Measurements from ENCODE around the gene CRK. TPM values are rescaled to one million over a fixed set of nuclear protein-coding genes. Genes with fewer than 3 reads are reported as not detected.

The CRK gene
- total RNA-seq, 1 donor: 149 TPM

DNA sequence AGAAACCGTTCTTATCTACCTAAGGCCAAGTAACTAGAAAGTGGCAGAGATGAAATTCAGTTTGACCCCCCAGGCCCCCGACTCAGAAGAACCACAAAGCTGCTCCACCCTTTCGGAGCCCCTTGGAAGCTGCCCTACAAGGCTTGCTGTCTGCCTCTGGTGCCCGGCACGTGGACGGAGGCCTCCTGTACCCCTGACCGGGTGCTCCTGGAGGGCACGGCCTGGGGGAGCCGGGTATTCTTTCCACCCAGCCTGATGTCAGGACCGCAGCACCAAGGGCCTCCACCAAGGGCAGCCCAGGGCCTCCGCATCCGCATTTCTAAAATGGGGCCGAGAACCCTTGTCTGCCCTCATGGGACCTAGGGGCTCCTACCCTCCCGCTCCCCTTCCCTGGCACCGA lies 15.5 kb upstream of the CRK start:
- H3K4me3 ChIP-seq (ENCODE audit: low read depth, low read length): no peak overlapping the region
- TF ChIP-seq CTCF (IDR thresholded peaks at IDR 0.05; ENCODE audit: insufficient read depth, low read depth, low read length): no peak
- no peak for DNase-seq (ENCODE audit: low read depth)

- no peak for TF ChIP-seq CTCF (IDR thresholded peaks at IDR 0.05; ENCODE audit: insufficient read depth, low read depth, low read length)
- DNase-seq (ENCODE audit: low read depth): no peak
- no peak overlapping the region for H3K4me3 ChIP-seq (ENCODE audit: low read depth, low read length)
Measured at GRCh38 chr17:1470755-1471462, 14.9 kb upstream of the CRK start.

- no peak for TF ChIP-seq CTCF (IDR thresholded peaks at IDR 0.05; ENCODE audit: insufficient read depth, low read depth, low read length)
- no peak overlapping the region for H3K4me3 ChIP-seq (ENCODE audit: low read depth, low read length)
- DNase-seq (ENCODE audit: low read depth): no peak
Measured at GRCh38 chr17:1470071-1470754, 14.2 kb upstream of the CRK start.

DNA sequence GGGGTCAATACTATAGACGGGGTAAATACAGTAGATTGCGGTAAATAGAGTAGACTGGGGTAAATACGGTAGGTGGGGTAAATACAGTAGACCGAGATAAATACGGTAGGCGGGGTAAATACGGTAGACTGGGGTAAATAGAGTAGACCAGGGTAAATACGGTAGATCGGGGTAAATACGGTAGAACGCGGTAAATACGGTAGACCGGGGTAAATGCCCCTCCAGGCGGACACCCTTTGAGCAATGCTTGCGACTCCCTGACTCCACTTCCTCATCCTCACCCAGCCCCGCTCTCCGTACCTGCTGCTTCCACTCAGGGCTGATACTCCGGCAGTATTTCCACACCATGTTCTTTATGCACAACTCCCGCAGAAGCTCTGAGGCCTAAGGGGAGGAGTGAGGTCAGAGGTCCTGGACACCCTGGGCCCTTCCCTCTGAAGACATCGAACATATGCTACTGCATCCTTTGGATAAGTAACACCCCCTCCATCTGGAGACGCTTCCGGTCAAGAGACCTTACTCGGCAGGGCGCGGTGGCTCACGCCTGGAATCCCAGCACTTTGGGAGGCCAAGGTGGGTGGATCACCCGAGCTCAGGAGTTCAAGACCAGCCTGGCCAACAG lies 13.3 kb upstream of the CRK start:
- no peak for TF ChIP-seq CTCF (IDR thresholded peaks at IDR 0.05; ENCODE audit: insufficient read depth, low read depth, low read length)
- H3K4me3 ChIP-seq (ENCODE audit: low read depth, low read length): no peak overlapping the region
- no peak for DNase-seq (ENCODE audit: low read depth)

GRCh38 chr17:1467898-1468492 lies 12.0 kb upstream of the CRK start:
- TF ChIP-seq CTCF (IDR thresholded peaks at IDR 0.05; ENCODE audit: insufficient read depth, low read depth, low read length): no peak
- H3K4me3 ChIP-seq (ENCODE audit: low read depth, low read length): no peak overlapping the region
- peak; percentile 77 for DNase-seq (ENCODE audit: low read depth)

GRCh38 chr17:1467258-1467657 lies 11.2 kb upstream of the CRK start:
- TF ChIP-seq CTCF (IDR thresholded peaks at IDR 0.05; ENCODE audit: insufficient read depth, low read depth, low read length): no peak
- H3K4me3 ChIP-seq (ENCODE audit: low read depth, low read length): no peak overlapping the region
- DNase-seq (ENCODE audit: low read depth): no peak
